IPS DF 19.7 (cell line): ENCODE results near the gene EVI5.

ENCODE experiments used
- DNase-seq: peaks from one replicate; pipeline ENCODE4 v3.0.0-alpha.2; 2013; ENCODE audit warnings: low read depth, low spot score

EVI5 gene

DNA sequence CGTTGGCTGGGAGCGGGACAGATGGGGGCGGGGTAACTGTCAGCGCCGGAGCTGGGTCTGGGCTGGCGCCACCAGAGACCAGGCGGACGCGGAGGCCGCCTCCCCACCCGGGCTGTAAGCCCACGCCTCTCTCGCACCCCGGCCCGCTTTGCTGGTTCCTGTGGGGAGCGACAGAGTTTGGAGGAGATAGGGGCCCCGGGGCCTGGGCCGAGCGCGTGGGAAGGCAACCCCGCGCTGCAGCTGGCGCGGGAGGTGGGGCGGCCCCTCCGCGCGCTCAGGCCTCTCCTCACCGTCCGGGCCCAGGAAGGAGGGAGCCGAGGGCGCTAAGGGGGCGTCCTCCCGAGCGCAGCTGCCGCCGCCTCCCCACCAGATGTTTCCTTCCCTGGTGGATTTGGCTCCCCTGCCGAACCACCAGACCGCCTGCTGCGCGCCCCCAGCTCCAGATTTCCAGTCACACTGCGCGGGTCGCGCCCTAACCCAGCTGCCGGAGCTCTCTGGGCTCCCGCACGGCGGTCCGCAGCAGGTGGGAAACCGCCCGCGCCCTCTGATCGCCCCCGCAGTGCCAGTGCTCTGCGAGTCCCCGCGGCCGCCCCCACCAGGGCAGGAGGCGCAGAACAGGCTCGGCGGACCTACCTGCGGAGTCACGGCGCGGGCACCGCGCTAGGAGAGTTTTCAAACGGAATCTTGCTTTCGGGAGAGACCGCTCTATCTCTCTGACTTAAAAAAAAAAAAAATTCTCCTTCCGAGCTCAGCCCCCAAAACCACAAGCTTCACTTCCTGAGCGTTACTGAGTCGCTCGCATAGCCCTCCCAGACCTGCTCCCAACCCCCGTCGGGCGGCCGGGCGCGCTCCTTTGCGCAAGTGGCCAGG is 299.3 kb downstream of the EVI5 start:
- no peak for DNase-seq

GRCh38 chr1:92484472-92485380 is 300.2 kb downstream of the EVI5 start:
- DNase-seq, result no peak

DNA sequence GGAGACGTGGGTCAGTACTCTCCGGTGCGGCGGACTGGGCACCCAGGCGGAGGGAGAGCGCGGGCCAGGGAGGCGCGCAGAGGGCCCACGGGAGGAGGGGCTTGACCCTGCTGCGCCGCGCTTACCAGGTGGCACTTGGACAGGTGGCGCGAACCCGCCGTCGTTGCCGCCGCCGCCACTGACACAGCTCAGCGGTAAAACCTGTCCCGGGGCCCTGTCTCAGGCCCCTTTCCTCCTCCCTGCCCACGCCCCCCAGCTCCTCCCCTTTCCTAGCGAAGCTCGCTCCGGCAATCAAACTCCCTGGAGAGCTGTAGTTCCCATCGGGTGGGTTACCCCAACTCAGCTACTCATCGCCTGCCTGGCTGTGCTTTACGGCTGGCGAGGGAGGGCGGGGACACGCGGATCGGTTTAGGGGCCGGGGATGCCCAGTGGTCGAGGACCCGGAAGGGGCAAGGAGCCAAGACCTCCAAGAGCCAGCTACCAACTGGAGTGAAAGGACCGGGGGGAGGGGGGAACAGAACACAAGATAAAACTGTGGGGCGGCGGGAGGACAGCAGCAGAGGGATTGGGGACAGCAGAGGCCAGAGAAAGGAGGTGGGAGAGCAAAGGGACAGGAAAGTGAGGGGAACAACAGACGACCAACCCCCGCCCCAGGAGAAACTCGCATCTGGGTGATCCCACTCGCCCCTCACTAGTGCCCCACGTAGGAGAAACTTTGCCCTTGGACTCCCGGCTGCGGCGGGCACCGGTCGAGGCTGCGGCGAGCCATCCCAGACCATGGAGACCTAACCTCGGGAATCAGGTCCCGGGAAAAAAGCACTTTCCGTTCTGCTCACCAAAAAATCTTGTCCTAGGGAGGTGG is 301.1 kb downstream of the EVI5 start:
- no peak for DNase-seq

GRCh38 chr1:92482665-92483609 is 302.0 kb downstream of the EVI5 start:
- no peak for DNase-seq

- no peak for DNase-seq
Measured at GRCh38 chr1:92481971-92482664, 302.8 kb downstream of the EVI5 start.

- no peak for DNase-seq
Measured at GRCh38 chr1:92481599-92481925, 303.3 kb downstream of the EVI5 start.

- no peak for DNase-seq
Measured at GRCh38 chr1:92480813-92481598, 303.9 kb downstream of the EVI5 start.

DNA sequence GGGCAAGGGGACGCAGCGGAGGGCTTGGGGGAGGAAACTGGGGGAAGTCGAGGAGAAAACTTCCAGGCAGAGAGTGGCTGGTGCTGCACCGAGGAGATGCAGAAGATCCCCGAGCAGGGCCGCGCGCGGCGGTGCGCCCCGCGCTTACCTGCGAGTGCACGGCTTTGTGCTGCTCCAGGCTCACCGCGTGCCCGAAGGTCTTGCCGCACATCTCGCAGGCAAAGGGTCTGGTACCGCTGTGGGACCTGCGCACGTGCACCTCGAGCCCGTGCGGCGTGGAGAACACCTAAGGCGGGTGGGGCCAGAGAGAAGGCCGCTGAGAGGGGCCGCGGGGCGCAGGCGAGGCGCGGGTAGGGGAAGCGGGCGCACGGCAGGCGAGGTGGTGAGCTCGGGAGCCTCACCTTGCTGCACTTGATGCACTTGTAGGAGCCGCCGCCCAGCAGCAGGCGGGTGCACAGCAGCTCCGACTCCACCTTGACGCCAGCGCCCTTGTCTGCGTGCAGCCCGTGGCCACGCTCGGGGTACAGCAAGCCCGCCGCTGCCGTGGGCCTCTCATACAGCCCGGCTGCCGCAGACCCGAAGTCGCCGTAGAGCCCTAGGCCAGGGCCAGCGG is 304.6 kb downstream of the EVI5 start:
- DNase-seq, result no peak

GRCh38 chr1:92479587-92479986 is 305.3 kb downstream of the EVI5 start:
- no peak for DNase-seq

GRCh38 chr1:92478393-92478792 is 306.5 kb downstream of the EVI5 start:
- no peak for DNase-seq

DNA sequence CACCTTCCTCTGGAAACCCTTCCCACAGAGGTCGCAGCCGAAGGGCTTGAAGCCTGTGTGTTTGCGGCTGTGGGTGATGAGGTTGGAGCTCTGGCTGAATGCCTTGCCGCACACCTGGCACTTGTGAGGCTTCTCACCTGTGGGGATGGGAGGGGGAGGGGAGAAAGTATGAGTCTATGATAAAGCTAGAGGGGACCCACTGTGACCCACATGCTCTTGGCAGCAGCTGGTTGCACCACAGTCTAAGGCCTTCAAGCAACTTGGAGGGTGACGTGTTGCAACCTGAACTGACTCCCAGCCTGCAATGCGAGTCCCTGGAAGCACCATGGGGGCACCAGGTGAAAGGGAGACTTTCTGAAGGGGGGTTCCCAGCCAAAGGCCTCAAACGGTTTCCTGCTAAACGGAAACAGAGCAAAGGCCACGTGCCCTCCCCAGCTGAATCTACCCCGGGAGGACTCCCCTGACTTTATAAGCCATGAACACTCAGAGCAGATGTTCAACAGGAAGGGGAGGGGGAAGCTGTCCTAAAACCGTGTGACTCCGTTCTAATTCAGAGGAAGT is 308.8 kb downstream of the EVI5 start:
- no peak for DNase-seq

- no peak for DNase-seq
Measured at GRCh38 chr1:92475029-92475428, 309.9 kb downstream of the EVI5 start.

- DNase-seq, result no peak
Measured at GRCh38 chr1:92473781-92474495, 311.0 kb downstream of the EVI5 start.

- DNase-seq, result no peak
Measured at GRCh38 chr1:92470216-92470615, 314.7 kb downstream of the EVI5 start.

DNA sequence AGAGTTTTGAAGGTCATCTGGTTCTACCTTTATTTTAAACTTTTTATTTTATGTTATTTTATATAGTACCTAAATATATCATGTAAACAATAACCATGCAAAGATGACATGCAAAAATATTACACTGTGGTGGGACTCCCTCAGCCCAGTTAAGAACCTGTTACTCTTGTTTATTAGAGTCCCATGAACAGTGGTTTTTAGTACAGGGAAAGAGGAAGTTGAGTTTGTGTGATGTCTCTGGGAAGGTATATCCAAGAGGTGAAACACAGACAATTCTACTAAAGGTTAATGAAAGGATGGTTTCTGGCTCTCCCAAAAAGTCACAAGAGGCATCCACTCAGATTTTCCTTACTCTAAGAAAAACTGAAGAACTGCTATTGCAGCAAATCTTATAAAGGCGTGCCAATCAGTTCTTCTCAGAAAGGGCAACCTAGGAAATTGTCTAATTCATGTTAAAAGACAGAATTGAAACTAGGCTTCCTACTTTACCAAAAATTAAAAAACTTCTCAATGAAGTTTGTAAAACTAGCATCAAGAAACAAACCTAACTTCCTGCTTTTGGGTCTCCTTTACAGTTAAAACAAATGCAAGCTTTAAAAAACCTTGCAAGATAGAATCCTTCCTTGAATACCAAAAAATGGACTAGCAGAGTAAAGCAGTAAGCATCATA is 318.1 kb downstream of the EVI5 start:
- no peak for DNase-seq

- no peak for DNase-seq
Measured at GRCh38 chr1:92465256-92465647, 319.7 kb downstream of the EVI5 start.

- DNase-seq, result no peak
Measured at GRCh38 chr1:92464588-92465255, 320.2 kb downstream of the EVI5 start.
